Parathyroid adenoma (tissue), 2 donors: ENCODE measurements around the gene EMILIN1.

Experiments used
- H2AFZ ChIP-seq: fragments of 300-600 bp; sonication (generic); one replicate; pipeline ENCODE4 v1.7.0; 2017; ENCODE audit warnings: antibody characterized with exemption, mild to moderate bottlenecking
- H3K27ac ChIP-seq: fragments of 300-600 bp; sonication (generic); one replicate; pipeline ENCODE4 v1.7.0; 2017
- H3K27me3 ChIP-seq: fragments of 300-600 bp; sonication (generic); one replicate; pipeline ENCODE4 v1.7.0; 2017; ENCODE audit warnings: low read length; ENCODE audit not compliant: control insufficient read depth, insufficient read depth
- H3K36me3 ChIP-seq: fragments of 300-600 bp; sonication (generic); one replicate; pipeline ENCODE4 v1.7.0; 2017; ENCODE audit warnings: low read length; ENCODE audit not compliant: control insufficient read depth, insufficient read depth
- H3K4me1 ChIP-seq: fragments of 300-600 bp; sonication (generic); one replicate; pipeline ENCODE4 v1.7.0; 2017; ENCODE audit warnings: control low read depth
- H3K4me2 ChIP-seq: fragments of 300-600 bp; sonication (generic); one replicate; pipeline ENCODE4 v1.7.0; 2017; ENCODE audit warnings: low read length
- H3K4me3 ChIP-seq: fragments of 300-600 bp; sonication (generic); one replicate; pipeline ENCODE4 v1.7.0; 2017; ENCODE audit warnings: low read depth, low read length
- H3K79me2 ChIP-seq: fragments of 300-600 bp; sonication (generic); one replicate; pipeline ENCODE4 v1.7.0; 2017; ENCODE audit warnings: control low read depth
- H3K9ac ChIP-seq: fragments of 300-600 bp; sonication (generic); one replicate; pipeline ENCODE4 v1.7.0; 2017; ENCODE audit warnings: mild to moderate bottlenecking
- H3K9me3 ChIP-seq: fragments of 300-600 bp; sonication (generic); one replicate; pipeline ENCODE4 v1.7.0; 2017; ENCODE audit warnings: low read length; ENCODE audit not compliant: control insufficient read depth
- TF ChIP-seq, protein P1 (sequence below): fragments of 300-600 bp; sonication (generic); IDR thresholded peaks from one replicate; pipeline ENCODE4 v1.7.0; 2017; ENCODE audit warnings: antibody characterized with exemption, mild to moderate bottlenecking
- donor health status: primary hyperparathyroidism.

The EMILIN1 gene

DNA sequence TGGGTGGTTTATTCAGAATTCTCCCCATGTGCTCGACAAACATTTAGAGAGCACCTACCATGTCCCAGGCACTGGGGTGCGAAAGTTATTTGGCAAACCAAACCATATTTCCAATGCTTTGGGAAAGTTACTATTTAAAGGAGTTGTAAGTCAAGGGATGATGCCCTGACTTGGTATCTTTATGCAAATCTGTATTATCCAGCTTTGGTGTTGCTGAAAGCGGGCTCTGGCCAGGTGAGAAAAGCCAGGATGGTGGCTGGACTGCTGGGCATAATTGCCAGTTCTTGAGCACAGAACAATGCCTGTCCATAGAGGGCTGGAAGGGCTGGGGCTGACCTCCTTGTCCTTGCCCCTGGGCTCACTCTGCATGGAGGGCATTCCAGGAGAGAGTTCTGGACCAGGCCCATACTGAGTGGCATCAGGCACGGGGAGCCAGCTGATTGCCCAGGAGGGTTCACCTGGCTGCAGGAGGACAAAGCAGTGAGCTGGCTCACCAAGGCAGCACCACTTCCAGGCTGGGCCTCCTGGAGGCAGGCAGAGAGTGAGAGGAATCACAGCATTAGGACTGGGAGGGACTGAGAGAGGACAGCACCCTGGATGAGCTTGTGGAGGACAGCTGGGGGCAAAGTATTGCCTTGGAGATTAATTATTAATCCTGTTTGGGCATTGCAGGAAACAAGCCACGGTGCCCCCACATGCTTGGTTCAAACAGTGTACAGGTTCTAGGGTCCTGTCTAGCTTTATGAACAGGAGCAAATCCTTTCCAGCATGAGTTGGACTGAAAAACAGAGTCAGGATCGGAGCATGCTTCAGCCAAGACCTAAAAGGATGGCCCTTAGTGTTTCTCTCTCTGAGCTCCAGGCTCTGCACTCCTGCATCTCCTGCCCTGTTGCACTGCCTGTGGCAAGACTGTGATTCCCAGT is 15.3 kb downstream of the EMILIN1 start:
- H2AFZ ChIP-seq: peak overlapping the region; percentile 86
- TF ChIP-seq, protein P1, sequence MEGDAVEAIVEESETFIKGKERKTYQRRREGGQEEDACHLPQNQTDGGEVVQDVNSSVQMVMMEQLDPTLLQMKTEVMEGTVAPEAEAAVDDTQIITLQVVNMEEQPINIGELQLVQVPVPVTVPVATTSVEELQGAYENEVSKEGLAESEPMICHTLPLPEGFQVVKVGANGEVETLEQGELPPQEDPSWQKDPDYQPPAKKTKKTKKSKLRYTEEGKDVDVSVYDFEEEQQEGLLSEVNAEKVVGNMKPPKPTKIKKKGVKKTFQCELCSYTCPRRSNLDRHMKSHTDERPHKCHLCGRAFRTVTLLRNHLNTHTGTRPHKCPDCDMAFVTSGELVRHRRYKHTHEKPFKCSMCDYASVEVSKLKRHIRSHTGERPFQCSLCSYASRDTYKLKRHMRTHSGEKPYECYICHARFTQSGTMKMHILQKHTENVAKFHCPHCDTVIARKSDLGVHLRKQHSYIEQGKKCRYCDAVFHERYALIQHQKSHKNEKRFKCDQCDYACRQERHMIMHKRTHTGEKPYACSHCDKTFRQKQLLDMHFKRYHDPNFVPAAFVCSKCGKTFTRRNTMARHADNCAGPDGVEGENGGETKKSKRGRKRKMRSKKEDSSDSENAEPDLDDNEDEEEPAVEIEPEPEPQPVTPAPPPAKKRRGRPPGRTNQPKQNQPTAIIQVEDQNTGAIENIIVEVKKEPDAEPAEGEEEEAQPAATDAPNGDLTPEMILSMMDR: no peak

GRCh38 chr2:27094353-27094984 is 16.1 kb downstream of the EMILIN1 start:
- H3K27ac ChIP-seq: no peak overlapping the region
- TF ChIP-seq, protein P1: no peak

More for the DNA sequence above, 15.3 kb downstream of the EMILIN1 start:
- H3K9ac ChIP-seq: no peak overlapping the region
- no peaks in the 10 kb centered on the region for H3K9me3 ChIP-seq
- H3K79me2 ChIP-seq: no peaks in the 10 kb centered on the region
- H3K36me3 ChIP-seq: no peaks in the 10 kb centered on the region
- no peak overlapping the region for H3K4me3 ChIP-seq
- peak overlapping the region; percentile 8 for H3K27ac ChIP-seq
- no peak overlapping the region for H3K4me2 ChIP-seq
- H3K27me3 ChIP-seq: no peaks in the 10 kb centered on the region
- H3K4me1 ChIP-seq: peaks cover 27% of the 10 kb centered on the region

DNA sequence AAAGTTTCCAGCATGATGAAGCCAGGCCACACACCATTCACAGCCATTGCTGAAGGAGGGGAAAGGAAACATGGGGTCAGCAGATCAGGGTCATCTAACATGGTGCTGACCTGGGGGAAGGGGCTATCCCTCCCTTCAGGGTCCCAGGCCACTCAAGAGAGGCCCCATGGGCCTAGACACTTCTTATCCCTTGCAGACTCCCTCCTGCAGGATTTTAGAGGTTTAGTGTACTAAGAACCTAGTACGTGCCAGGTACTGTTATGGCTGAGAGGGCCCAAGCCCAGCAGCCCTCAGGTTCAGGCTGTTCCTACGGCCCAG is 17.0 kb downstream of the EMILIN1 start:
- Histone ChIP-seq H3K4me2 (no peak overlapping the region), H3K36me3 (no peaks in the 10 kb centered on the region), H3K4me3 (no peak overlapping the region), H3K9ac (no peak overlapping the region), H2AFZ (no peak overlapping the region), H3K4me1 (peaks cover 27% of the 10 kb centered on the region), H3K27me3 (no peaks in the 10 kb centered on the region), H3K9me3 (no peaks in the 10 kb centered on the region), H3K27ac (no peak overlapping the region), H3K79me2 (no peaks in the 10 kb centered on the region)
- TF ChIP-seq, protein P1: no peak

More at GRCh38 chr2:27094353-27094984, 16.1 kb downstream of the EMILIN1 start:
- Histone ChIP-seq H3K4me1 (peaks cover 27% of the 10 kb centered on the region), H3K9me3 (no peaks in the 10 kb centered on the region), H3K4me2 (no peak overlapping the region), H3K36me3 (no peaks in the 10 kb centered on the region), H3K79me2 (no peaks in the 10 kb centered on the region), H2AFZ (no peak overlapping the region), H3K27me3 (no peaks in the 10 kb centered on the region), H3K9ac (no peak overlapping the region), H3K4me3 (no peak overlapping the region)

- Histone ChIP-seq H3K4me1 (peaks cover 27% of the 10 kb centered on the region), H3K79me2 (no peaks in the 10 kb centered on the region), H3K36me3 (no peaks in the 10 kb centered on the region), H2AFZ (peak overlapping the region; percentile 70), H3K4me2 (no peak overlapping the region), H3K27ac (no peak overlapping the region), H3K9me3 (no peaks in the 10 kb centered on the region), H3K4me3 (no peak overlapping the region), H3K27me3 (no peaks in the 10 kb centered on the region), H3K9ac (no peak overlapping the region)
- TF ChIP-seq, protein P1: no peak
Observed at GRCh38 chr2:27095745-27096651, 17.6 kb downstream of the EMILIN1 start.
